MM.1S (cell line): ENCODE data around the gene PNPLA7.

ENCODE experiments used
- DNase-seq: peaks from one replicate; pipeline ENCODE4 v3.0.0-alpha.2; 2015
- H2AFZ ChIP-seq: fragments of 300-600 bp; sonication (generic); 2 replicates; pipeline ENCODE4 v1.6.0; 2016; ENCODE audit warnings: antibody characterized with exemption, low read length
- H3F3A ChIP-seq: fragments of 300-600 bp; sonication (generic); 2 replicates; pipeline ENCODE4 v1.6.1; 2016; ENCODE audit warnings: mild to moderate bottlenecking, antibody characterized with exemption, low read length, moderate library complexity, mixed read lengths; ENCODE audit not compliant: insufficient read depth
- H3K27ac ChIP-seq: fragments of 300-600 bp; sonication (generic); 2 replicates; pipeline ENCODE4 v1.5.1; 2016; ENCODE audit warnings: mild to moderate bottlenecking, low read length
- H3K27me3 ChIP-seq: fragments of 300-600 bp; sonication (generic); replicated peaks from 2 replicates; pipeline ENCODE4 v1.6.0; 2016; ENCODE audit warnings: low read length; ENCODE audit not compliant: insufficient read depth
- H3K36me3 ChIP-seq: fragments of 300-600 bp; sonication (generic); replicated peaks from 2 replicates; pipeline ENCODE4 v1.6.1; 2016; ENCODE audit warnings: mild to moderate bottlenecking, low read length, mixed read lengths; ENCODE audit not compliant: insufficient read depth
- H3K4me1 ChIP-seq: fragments of 300-600 bp; sonication (generic); 2 replicates; pipeline ENCODE4 v1.6.1; 2016; ENCODE audit warnings: low read length, mixed read lengths
- H3K4me2 ChIP-seq: fragments of 300-600 bp; sonication (generic); 2 replicates; pipeline ENCODE4 v1.6.0; 2016; ENCODE audit warnings: low read depth, low read length
- H3K4me3 ChIP-seq: fragments of 300-600 bp; sonication (generic); 2 replicates; pipeline ENCODE4 v1.5.1; 2016; ENCODE audit warnings: low read length, mixed read lengths
- H3K79me2 ChIP-seq: fragments of 300-600 bp; sonication (generic); 2 replicates; pipeline ENCODE4 v1.6.1; 2016; ENCODE audit warnings: mixed run types, low read length, mixed read lengths
- H3K9ac ChIP-seq: fragments of 300-600 bp; sonication (generic); 2 replicates; pipeline ENCODE4 v1.6.1; 2016; ENCODE audit warnings: low read length, mixed read lengths
- H3K9me2 ChIP-seq: fragments of 300-600 bp; sonication (generic); replicated peaks from 2 replicates; pipeline ENCODE4 v1.6.1; 2016; ENCODE audit warnings: mild to moderate bottlenecking, low read length, mixed read lengths; ENCODE audit not compliant: insufficient read depth
- H3K9me3 ChIP-seq: fragments of 300-600 bp; sonication (generic); replicated peaks from 2 replicates; pipeline ENCODE4 v1.6.1; 2016; ENCODE audit warnings: mild to moderate bottlenecking, low read length, mixed read lengths; ENCODE audit not compliant: insufficient read depth
- H4K20me1 ChIP-seq: fragments of 300-600 bp; sonication (generic); 2 replicates; pipeline ENCODE4 v1.6.1; 2016; ENCODE audit warnings: mild to moderate bottlenecking, low read length, moderate library complexity, mixed read lengths; ENCODE audit not compliant: insufficient read depth
- EZH2 ChIP-seq: fragments of 300-600 bp; sonication (generic); optimal IDR thresholded peaks from 2 replicates; pipeline ENCODE3; 2017; ENCODE audit warnings: low read depth, mild to moderate bottlenecking, antibody characterized with exemption, low read length, mixed read lengths
- EZH2phosphoT487 ChIP-seq: fragments of 300-600 bp; sonication (generic); IDR thresholded peaks from 2 replicates; pipeline ENCODE4 v1.6.1; 2018; ENCODE audit warnings: antibody characterized with exemption, low read length
- TF ChIP-seq, protein P1 (sequence below): fragments of 300-600 bp; sonication (generic); IDR thresholded peaks from 2 replicates; pipeline ENCODE4 v1.5.1; 2016; ENCODE audit warnings: antibody characterized with exemption, low read length, mixed read lengths

Gene PNPLA7

GRCh38 chr9:137437691-137438590 lies 112.3 kb downstream of the PNPLA7 start:
- Histone ChIP-seq H4K20me1 (no peaks in the 10 kb centered on the region), H3K9ac (no peak overlapping the region), H3K79me2 (no peaks in the 10 kb centered on the region), H3K9me2 (no peaks in the 10 kb centered on the region), H3F3A (0 out of 2 replicates have a peak, but pooled peaks cover 5% of the 10 kb centered on the region), H3K9me3 (no peaks in the 10 kb centered on the region), H3K4me3 (no peak overlapping the region), H3K36me3 (no peaks in the 10 kb centered on the region), H3K27me3 (peaks cover 77% of the 10 kb centered on the region), H3K4me1 (no peaks in the 10 kb centered on the region), H3K27ac (no peak overlapping the region), H3K4me2 (no peak overlapping the region), H2AFZ (no peak overlapping the region)
- TF ChIP-seq, protein P1, sequence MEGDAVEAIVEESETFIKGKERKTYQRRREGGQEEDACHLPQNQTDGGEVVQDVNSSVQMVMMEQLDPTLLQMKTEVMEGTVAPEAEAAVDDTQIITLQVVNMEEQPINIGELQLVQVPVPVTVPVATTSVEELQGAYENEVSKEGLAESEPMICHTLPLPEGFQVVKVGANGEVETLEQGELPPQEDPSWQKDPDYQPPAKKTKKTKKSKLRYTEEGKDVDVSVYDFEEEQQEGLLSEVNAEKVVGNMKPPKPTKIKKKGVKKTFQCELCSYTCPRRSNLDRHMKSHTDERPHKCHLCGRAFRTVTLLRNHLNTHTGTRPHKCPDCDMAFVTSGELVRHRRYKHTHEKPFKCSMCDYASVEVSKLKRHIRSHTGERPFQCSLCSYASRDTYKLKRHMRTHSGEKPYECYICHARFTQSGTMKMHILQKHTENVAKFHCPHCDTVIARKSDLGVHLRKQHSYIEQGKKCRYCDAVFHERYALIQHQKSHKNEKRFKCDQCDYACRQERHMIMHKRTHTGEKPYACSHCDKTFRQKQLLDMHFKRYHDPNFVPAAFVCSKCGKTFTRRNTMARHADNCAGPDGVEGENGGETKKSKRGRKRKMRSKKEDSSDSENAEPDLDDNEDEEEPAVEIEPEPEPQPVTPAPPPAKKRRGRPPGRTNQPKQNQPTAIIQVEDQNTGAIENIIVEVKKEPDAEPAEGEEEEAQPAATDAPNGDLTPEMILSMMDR = no peak
- TF ChIP-seq EZH2phosphoT487 = no peak
- no peak for TF ChIP-seq EZH2
- DNase-seq = no peak

DNA sequence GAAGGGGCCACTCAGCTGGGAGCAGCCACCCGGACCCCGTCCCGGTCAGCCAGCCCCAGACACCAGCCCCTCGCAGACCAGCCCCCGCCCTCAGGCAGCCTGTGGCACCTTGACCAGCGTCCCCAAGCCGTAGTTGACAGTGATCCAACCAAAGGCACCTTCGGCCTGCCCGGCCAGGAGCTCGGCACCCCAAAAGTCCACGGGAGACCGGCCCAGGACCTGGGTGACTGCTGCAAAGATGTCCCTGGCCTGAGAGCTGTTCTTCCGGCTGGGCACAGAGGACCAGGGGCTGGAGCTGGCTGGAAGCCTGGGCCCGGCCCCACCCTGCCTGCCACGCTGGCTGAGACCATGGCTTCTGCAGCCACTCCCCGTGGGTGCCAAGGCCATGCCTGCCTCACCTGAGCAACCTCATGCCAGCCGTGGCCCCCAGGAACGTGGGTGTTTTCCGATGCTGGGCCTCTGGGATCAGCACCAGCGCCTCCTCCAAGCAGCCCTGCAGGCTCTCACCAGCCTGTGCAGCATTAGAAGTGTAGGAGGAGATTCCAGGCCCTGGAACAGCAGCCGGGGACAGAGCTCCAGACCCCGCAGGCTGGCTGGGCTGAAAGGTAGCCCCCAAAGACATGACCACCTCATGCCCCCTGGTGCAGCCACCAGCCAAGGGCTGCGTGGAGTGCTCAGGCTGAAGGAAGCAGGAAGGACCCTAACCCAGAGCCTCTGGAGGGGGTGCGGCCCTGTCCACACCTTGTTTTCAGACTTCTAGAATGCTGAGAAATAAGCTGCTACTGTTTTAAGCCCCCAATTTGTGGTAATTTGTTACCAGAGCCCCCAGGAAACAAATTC lies 113.2 kb downstream of the PNPLA7 start:
- TF ChIP-seq EZH2phosphoT487 = no peak
- TF ChIP-seq, protein P1 = no peak
- Histone ChIP-seq H2AFZ (no peak overlapping the region), H3K27me3 (peaks cover 76% of the 10 kb centered on the region), H3F3A (0 out of 2 replicates have a peak, but pooled peaks cover 2% of the 10 kb centered on the region), H4K20me1 (no peaks in the 10 kb centered on the region), H3K4me1 (no peaks in the 10 kb centered on the region), H3K9me3 (no peaks in the 10 kb centered on the region), H3K27ac (no peak overlapping the region), H3K36me3 (no peaks in the 10 kb centered on the region), H3K79me2 (no peaks in the 10 kb centered on the region), H3K4me3 (no peak overlapping the region), H3K9ac (no peak overlapping the region), H3K9me2 (no peaks in the 10 kb centered on the region), H3K4me2 (no peak overlapping the region)
- DNase-seq = no peak

DNA sequence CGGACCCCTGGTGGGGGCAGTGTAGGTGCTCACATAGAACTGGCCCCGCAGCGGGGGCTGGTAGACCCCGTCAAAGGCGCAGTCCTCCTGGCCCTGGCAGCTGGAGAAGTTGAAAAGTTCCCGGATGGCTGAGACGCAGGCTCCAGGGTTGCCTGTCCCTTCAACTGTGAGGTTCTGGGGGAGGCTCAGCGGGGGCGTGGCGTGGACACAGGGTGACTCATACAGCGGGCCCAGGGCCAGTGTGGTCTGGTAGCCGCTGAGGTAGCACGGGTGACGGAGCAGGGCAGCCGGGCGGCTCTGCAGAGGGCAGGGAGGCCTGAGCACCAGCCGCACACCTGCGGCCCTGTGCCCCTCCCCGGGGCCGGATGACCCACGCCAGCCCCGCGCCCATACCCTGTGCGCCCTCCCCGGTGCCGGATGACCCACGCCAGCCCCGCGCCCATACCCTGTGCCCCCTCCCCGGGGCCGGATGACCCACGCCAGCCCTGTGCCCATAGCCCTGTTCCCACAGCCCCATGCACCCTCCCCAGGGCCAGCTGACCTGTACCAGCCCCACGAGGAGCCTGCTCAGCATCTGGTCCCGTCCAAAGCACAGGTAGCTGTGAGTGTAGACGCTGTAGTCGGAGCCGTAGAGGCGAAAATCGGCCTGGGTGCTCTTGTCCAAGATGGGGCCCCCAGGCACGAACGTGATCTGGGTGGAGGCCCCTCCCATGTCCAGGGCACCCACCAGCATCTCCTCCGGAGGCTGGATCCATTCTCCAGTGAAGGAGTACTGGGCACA lies 114.0 kb downstream of the PNPLA7 start:
- Histone ChIP-seq H3K4me2 (no peak overlapping the region), H3K27me3 (peaks cover 82% of the 10 kb centered on the region), H4K20me1 (no peaks in the 10 kb centered on the region), H3K9me2 (no peaks in the 10 kb centered on the region), H3K36me3 (no peaks in the 10 kb centered on the region), H3K4me3 (no peak overlapping the region), H2AFZ (no peak overlapping the region), H3K79me2 (no peaks in the 10 kb centered on the region), H3K4me1 (no peaks in the 10 kb centered on the region), H3K27ac (no peak overlapping the region), H3K9me3 (no peaks in the 10 kb centered on the region), H3K9ac (no peak overlapping the region), H3F3A (no peaks in the 10 kb centered on the region)
- TF ChIP-seq, protein P1 = no peak
- TF ChIP-seq EZH2phosphoT487 (no peak), EZH2 (no peak)
- no peak for DNase-seq
